Skeletal muscle tissue (tissue), 4 donors: Measurements from ENCODE around the gene ADGRA3. TPM values are rescaled to one million over a fixed set of nuclear protein-coding genes. Genes with fewer than 3 reads are reported as not detected.

Experiments used
- H3K27ac ChIP-seq: one replicate; pipeline ENCODE4 v1.7.0; 2013; ENCODE audit warnings: mild to moderate bottlenecking, low read depth, low read length, inconsistent platforms
- H3K27me3 ChIP-seq, 3 donors: one replicate each; pipeline ENCODE4 v1.7.0; 2013; ENCODE audit warnings: low read length in 3 of 3; ENCODE audit not compliant: control insufficient read depth in 3 of 3, insufficient read depth in 3 of 3
- H3K36me3 ChIP-seq, 3 donors: one replicate each; pipeline ENCODE4 v1.7.0; 2013; ENCODE audit warnings: low read length in 3 of 3; ENCODE audit not compliant: control insufficient read depth in 3 of 3, insufficient read depth in 3 of 3
- H3K4me1 ChIP-seq, 3 donors: one replicate each; pipeline ENCODE4 v1.7.0; 2013; ENCODE audit warnings: low read length in 3 of 3, mild to moderate bottlenecking in 3 of 3; ENCODE audit not compliant: control insufficient read depth in 3 of 3, insufficient read depth in 3 of 3
- H3K4me3 ChIP-seq, 3 donors: one replicate each; pipeline ENCODE4 v1.7.0; 2013; ENCODE audit warnings: low read length in 3 of 3
- H3K9ac ChIP-seq, 3 donors: one replicate each; pipeline ENCODE4 v1.7.0; 2013; ENCODE audit warnings: low read length in 3 of 3, mild to moderate bottlenecking in 3 of 3, moderate library complexity in 2 of 3, low read depth in 1 of 3
- H3K9me3 ChIP-seq, 3 donors: one replicate each; pipeline ENCODE4 v1.7.0; 2013; ENCODE audit warnings: low read length in 3 of 3; ENCODE audit not compliant: control insufficient read depth in 3 of 3
- total RNA-seq: library from RNA; depleted of rRNA; stranded (reverse); fragments of >200 nt; gene quantifications from one replicate; pipeline ENCODE4 v1.2.3, GENCODE V29; 2014
- donor health status: Osteomylitis.

Gene ADGRA3
- total RNA-seq, 1 donor from 2014 or later = 92.4 TPM

DNA sequence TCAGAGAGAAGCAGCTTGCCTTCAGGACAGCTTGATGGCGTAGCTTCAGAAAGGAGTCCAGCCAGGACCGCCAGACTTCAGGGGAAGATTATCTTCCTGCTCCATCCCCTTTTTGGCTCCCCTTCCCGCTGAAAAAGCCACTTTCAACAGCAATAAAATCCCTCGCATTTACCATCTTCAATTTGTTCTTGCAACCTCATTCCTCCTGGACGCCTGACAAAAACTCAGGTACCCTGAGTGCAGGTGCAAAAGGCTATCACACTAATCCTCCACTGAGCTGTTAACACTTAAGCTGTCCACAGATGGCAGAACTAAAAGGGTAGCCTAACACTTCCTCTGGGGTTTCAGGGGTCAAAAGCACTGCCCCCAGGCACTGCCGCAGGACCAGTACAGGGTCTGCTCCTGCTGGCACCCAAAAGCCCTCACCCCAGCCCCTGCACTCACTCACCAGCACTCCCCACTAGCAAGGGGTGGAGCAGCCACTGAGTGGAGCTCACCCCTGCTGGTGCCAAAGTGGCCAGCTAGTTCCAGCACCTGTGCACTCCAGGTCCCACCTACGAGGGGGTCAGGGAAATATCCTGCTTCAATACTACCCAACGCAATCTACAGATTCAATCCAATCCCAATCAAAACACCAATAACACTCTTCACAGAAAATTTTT, 145.8 kb downstream of the ADGRA3 start:
- Histone ChIP-seq H3K4me1 (no peaks in the 10 kb centered on the region), H3K36me3 (no peaks in the 10 kb centered on the region), H3K27me3 (no peaks in the 10 kb centered on the region), H3K9ac (no peak overlapping the region), H3K27ac (no peak overlapping the region), H3K9me3 (no peaks in the 10 kb centered on the region), H3K4me3 (no peak overlapping the region)

DNA sequence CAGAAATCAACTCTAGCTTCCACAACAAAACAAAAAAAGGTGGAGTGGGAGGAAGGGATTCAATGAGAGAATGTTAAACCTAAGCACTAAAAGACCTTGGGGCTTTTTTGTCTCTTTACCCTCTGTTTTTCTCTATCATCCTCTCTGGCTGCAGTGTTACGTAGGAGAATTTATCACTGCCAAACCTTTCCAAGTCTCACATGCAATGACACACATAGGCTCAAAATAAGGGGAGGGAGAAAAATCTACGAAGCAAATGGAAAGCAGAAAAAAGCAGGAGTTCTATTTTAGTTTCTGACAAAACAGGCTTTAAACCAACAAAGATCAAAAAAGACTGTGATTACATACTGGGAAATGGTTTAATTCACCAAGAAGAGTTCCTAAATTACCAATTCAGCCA, 152.1 kb downstream of the ADGRA3 start:
- Histone ChIP-seq H3K9me3 (no peaks in the 10 kb centered on the region), H3K4me1 (no peaks in the 10 kb centered on the region), H3K9ac (no peak overlapping the region), H3K4me3 (no peak overlapping the region), H3K27ac (no peak overlapping the region), H3K27me3 (no peaks in the 10 kb centered on the region), H3K36me3 (no peaks in the 10 kb centered on the region)

DNA sequence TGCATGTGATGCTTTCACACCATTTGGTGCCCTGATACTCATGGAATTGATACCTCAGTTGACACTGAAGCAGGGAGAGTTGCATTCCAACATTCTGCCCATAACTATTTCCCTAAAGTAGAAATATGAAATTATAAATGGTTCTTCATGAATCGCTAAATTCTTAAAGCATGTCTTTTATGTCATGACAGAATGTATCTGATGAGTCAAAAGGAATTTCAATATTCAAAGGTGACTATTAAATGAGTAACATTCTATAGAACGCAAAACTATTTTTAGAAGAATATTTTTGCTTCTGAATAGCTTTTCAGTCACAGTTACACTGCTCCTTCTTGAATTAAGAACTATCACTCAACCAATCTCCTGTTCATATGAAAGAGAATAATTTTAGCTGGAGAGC, 152.8 kb downstream of the ADGRA3 start:
- H3K9ac ChIP-seq = no peak overlapping the region
- no peak overlapping the region for H3K27ac ChIP-seq
- H3K36me3 ChIP-seq = no peaks in the 10 kb centered on the region
- H3K9me3 ChIP-seq = no peaks in the 10 kb centered on the region
- no peaks in the 10 kb centered on the region for H3K27me3 ChIP-seq
- no peaks in the 10 kb centered on the region for H3K4me1 ChIP-seq
- no peak overlapping the region for H3K4me3 ChIP-seq

DNA sequence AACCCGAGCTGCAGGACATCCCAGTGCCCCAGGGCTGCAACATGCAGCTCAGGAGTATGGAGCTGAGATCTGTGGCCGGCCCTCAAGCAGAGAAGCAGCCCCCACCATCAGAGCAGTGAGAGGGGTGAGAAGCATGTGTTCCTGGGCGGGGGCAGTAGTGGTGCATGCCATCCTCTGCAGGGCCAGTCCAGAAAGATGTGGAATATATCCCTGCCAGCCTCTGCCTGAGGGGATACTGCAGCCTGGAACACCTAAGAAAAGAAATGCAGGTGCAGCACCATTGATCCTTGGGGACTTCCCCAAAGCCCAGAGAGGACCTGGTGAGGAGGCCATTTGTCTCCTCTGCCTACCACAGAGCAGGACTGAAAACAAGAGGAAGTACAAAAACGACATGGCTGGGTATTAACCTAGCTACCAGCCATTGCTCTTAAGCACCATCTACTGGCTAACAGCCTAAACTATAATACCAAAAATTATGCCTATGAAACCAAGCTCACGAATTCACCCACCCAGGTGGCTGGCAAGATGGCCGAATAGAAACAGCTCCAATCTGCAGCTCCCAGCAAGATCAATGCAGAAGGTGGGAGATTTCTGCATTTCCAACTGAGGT, 158.8 kb downstream of the ADGRA3 start:
- no peak overlapping the region for H3K9ac ChIP-seq
- no peaks in the 10 kb centered on the region for H3K27me3 ChIP-seq
- H3K4me1 ChIP-seq = no peaks in the 10 kb centered on the region
- H3K27ac ChIP-seq = no peak overlapping the region
- no peaks in the 10 kb centered on the region for H3K9me3 ChIP-seq
- H3K36me3 ChIP-seq = no peaks in the 10 kb centered on the region
- H3K4me3 ChIP-seq = no peak overlapping the region

DNA sequence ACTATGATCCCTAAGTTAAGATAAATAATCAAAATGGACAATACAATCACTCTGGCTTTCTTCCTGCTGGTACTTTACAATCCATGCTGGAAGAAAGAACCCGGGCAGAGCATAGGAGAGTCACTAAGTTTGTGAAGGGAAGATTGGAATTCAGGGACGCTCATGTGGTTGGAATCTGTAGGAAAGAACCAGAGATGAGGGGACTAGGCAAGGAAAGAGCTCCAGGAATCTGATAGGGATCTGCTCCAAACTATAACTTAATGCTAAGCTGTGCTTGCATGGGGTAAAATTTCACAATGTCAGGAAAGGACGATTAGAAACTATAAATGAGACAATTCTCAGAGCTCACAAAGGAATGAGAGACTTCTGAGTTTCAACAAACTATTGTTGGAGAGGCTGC, 167.5 kb downstream of the ADGRA3 start:
- no peak overlapping the region for H3K4me3 ChIP-seq
- peaks cover 0 to 1% (median 0%) of the 10 kb centered on the region in 3 donors for H3K36me3 ChIP-seq
- H3K27ac ChIP-seq = no peak overlapping the region
- H3K9ac ChIP-seq = no peak overlapping the region
- H3K9me3 ChIP-seq = no peaks in the 10 kb centered on the region
- no peaks in the 10 kb centered on the region for H3K4me1 ChIP-seq
- no peaks in the 10 kb centered on the region for H3K27me3 ChIP-seq

- Histone ChIP-seq H3K27ac (no peak overlapping the region), H3K27me3 (no peaks in the 10 kb centered on the region), H3K9ac (no peak overlapping the region), H3K9me3 (no peaks in the 10 kb centered on the region), H3K36me3 (peaks cover 0 to 3% (median 0%) of the 10 kb centered on the region in 3 donors), H3K4me3 (no peak overlapping the region), H3K4me1 (no peaks in the 10 kb centered on the region)
Measured at GRCh38 chr4:22345678-22346077, 170.2 kb downstream of the ADGRA3 start.

DNA sequence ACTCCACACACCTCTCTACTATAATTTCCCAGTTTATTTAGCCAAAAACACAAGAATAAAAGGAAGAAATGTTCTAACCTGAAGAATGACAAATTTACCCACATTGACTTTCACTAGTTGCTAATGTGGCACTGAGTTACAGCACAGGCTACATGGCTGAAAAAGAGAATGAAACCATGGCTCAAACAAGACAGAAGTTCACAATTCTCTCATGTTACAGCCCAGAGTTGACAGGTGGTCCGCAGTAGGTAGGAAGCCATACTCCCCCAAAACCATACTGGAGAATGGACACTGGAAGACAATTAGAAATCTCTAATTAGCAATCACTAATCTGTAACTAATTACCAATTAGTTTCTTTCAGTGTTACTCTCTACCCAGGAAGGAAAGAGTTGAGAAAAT, 170.8 kb downstream of the ADGRA3 start:
- Histone ChIP-seq H3K4me3 (no peak overlapping the region), H3K27me3 (no peaks in the 10 kb centered on the region), H3K27ac (no peak overlapping the region), H3K9ac (no peak overlapping the region), H3K36me3 (peaks cover 0 to 3% (median 0%) of the 10 kb centered on the region in 3 donors), H3K4me1 (no peaks in the 10 kb centered on the region), H3K9me3 (no peaks in the 10 kb centered on the region)

GRCh38 chr4:22343606-22344005, 172.3 kb downstream of the ADGRA3 start:
- Histone ChIP-seq H3K9me3 (no peaks in the 10 kb centered on the region), H3K4me3 (no peak overlapping the region), H3K9ac (no peak overlapping the region), H3K4me1 (no peaks in the 10 kb centered on the region), H3K27me3 (no peaks in the 10 kb centered on the region), H3K36me3 (peaks cover 0 to 3% (median 0%) of the 10 kb centered on the region in 3 donors), H3K27ac (no peak overlapping the region)

- no peak overlapping the region for H3K27ac ChIP-seq
- no peaks in the 10 kb centered on the region for H3K4me1 ChIP-seq
- no peaks in the 10 kb centered on the region for H3K9me3 ChIP-seq
- no peak overlapping the region for H3K4me3 ChIP-seq
- H3K27me3 ChIP-seq = no peaks in the 10 kb centered on the region
- no peak overlapping the region for H3K9ac ChIP-seq
- H3K36me3 ChIP-seq = peaks cover 0 to 3% (median 0%) of the 10 kb centered on the region in 3 donors
Measured at GRCh38 chr4:22339491-22339890, 176.4 kb downstream of the ADGRA3 start.

DNA sequence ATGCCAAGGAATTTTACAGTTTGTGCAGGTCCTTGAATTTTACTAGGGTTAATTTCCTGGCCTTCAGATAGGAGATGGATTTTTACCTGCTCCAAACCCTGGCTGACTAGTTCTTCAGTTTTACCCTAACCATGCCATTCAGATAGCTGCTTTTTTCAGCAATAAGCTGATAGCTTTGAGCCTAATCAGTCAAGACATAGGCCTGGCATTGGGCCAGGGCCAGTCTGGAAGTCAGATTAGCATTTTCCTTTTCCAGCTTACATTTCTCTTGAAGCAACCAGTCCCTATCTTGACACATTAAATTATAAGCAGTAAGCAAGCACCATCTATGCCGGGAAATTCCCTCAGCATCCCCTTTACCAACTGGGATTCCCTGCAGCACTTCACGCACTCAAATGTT, 177.1 kb downstream of the ADGRA3 start:
- Histone ChIP-seq H3K9me3 (no peaks in the 10 kb centered on the region), H3K9ac (no peak overlapping the region), H3K4me1 (no peaks in the 10 kb centered on the region), H3K36me3 (peaks cover 0 to 3% (median 0%) of the 10 kb centered on the region in 3 donors), H3K4me3 (no peak overlapping the region), H3K27ac (no peak overlapping the region), H3K27me3 (no peaks in the 10 kb centered on the region)
